Parathyroid adenoma (tissue), 2 donors: Measurements from ENCODE around the gene ACTN1.

Experiments used
- H2AFZ ChIP-seq: fragments of 300-600 bp; sonication (generic); one replicate; pipeline ENCODE4 v1.7.0; 2017; ENCODE audit warnings: antibody characterized with exemption, mild to moderate bottlenecking
- H3K27ac ChIP-seq: fragments of 300-600 bp; sonication (generic); one replicate; pipeline ENCODE4 v1.7.0; 2017
- H3K27me3 ChIP-seq: fragments of 300-600 bp; sonication (generic); one replicate; pipeline ENCODE4 v1.7.0; 2017; ENCODE audit warnings: low read length; ENCODE audit not compliant: control insufficient read depth, insufficient read depth
- H3K36me3 ChIP-seq: fragments of 300-600 bp; sonication (generic); one replicate; pipeline ENCODE4 v1.7.0; 2017; ENCODE audit warnings: low read length; ENCODE audit not compliant: control insufficient read depth, insufficient read depth
- H3K4me1 ChIP-seq: fragments of 300-600 bp; sonication (generic); one replicate; pipeline ENCODE4 v1.7.0; 2017; ENCODE audit warnings: control low read depth
- H3K4me2 ChIP-seq: fragments of 300-600 bp; sonication (generic); one replicate; pipeline ENCODE4 v1.7.0; 2017; ENCODE audit warnings: low read length
- H3K4me3 ChIP-seq: fragments of 300-600 bp; sonication (generic); one replicate; pipeline ENCODE4 v1.7.0; 2017; ENCODE audit warnings: low read depth, low read length
- H3K79me2 ChIP-seq: fragments of 300-600 bp; sonication (generic); one replicate; pipeline ENCODE4 v1.7.0; 2017; ENCODE audit warnings: control low read depth
- H3K9ac ChIP-seq: fragments of 300-600 bp; sonication (generic); one replicate; pipeline ENCODE4 v1.7.0; 2017; ENCODE audit warnings: mild to moderate bottlenecking
- H3K9me3 ChIP-seq: fragments of 300-600 bp; sonication (generic); one replicate; pipeline ENCODE4 v1.7.0; 2017; ENCODE audit warnings: low read length; ENCODE audit not compliant: control insufficient read depth
- TF ChIP-seq, protein P1 (sequence below): fragments of 300-600 bp; sonication (generic); IDR thresholded peaks from one replicate; pipeline ENCODE4 v1.7.0; 2017; ENCODE audit warnings: antibody characterized with exemption, mild to moderate bottlenecking
- donor health status: primary hyperparathyroidism.

The ACTN1 gene

DNA sequence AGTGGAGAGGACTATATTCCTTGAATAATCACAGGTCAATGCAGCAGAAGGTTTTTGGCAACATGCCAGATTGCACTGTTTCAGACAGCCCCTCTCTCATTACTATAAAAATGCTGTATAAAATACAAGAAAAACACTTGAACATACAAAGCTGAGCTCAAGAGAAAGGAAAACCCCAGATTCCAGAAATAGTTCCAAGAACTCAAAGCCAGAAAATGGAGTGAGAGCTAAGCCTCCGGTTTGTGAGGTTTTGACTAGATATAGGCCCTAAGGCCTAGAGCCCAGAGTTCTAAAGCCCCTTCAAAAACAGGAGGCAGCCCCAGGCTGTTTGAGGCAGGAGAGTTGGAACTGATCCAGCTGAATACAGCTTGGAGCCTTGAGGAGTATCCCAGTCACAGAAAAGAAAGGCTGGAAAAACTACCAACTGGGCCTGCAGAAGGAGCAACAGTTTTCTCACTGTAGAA is 29.4 kb upstream of the ACTN1 start:
- Histone ChIP-seq H3K4me3 (no peak overlapping the region), H3K4me2 (no peak overlapping the region), H3K27ac (no peak overlapping the region), H3K9me3 (no peaks in the 10 kb centered on the region), H3K4me1 (no peaks in the 10 kb centered on the region), H3K36me3 (no peaks in the 10 kb centered on the region), H3K9ac (no peak overlapping the region), H3K79me2 (no peaks in the 10 kb centered on the region), H3K27me3 (no peaks in the 10 kb centered on the region), H2AFZ (no peak overlapping the region)
- TF ChIP-seq, protein P1, sequence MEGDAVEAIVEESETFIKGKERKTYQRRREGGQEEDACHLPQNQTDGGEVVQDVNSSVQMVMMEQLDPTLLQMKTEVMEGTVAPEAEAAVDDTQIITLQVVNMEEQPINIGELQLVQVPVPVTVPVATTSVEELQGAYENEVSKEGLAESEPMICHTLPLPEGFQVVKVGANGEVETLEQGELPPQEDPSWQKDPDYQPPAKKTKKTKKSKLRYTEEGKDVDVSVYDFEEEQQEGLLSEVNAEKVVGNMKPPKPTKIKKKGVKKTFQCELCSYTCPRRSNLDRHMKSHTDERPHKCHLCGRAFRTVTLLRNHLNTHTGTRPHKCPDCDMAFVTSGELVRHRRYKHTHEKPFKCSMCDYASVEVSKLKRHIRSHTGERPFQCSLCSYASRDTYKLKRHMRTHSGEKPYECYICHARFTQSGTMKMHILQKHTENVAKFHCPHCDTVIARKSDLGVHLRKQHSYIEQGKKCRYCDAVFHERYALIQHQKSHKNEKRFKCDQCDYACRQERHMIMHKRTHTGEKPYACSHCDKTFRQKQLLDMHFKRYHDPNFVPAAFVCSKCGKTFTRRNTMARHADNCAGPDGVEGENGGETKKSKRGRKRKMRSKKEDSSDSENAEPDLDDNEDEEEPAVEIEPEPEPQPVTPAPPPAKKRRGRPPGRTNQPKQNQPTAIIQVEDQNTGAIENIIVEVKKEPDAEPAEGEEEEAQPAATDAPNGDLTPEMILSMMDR = no peak

DNA sequence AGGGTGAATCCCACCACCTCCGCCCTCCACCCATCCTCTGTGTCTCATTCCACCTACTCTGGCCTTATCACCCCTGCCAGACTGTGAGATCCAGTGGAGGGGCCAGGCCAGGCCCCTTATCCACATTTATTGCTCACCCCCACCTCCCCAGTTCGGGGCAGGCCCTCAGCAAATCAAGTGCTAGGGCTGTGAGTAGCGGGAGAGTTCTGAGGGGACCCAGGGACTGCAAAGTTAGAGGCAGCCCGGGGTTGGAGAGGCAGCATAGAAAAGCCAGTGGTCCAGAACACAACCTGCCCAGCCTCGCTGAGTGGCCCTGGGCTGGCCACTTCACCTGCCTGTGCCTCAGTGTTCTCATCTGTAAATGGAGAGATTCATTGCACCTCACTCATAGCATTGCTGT is 27.2 kb upstream of the ACTN1 start:
- Histone ChIP-seq H3K9me3 (no peaks in the 10 kb centered on the region), H3K27ac (no peak overlapping the region), H2AFZ (no peak overlapping the region), H3K27me3 (no peaks in the 10 kb centered on the region), H3K4me2 (no peak overlapping the region), H3K79me2 (no peaks in the 10 kb centered on the region), H3K36me3 (no peaks in the 10 kb centered on the region), H3K4me1 (no peaks in the 10 kb centered on the region), H3K9ac (no peak overlapping the region), H3K4me3 (no peak overlapping the region)
- TF ChIP-seq, protein P1 = no peak

DNA sequence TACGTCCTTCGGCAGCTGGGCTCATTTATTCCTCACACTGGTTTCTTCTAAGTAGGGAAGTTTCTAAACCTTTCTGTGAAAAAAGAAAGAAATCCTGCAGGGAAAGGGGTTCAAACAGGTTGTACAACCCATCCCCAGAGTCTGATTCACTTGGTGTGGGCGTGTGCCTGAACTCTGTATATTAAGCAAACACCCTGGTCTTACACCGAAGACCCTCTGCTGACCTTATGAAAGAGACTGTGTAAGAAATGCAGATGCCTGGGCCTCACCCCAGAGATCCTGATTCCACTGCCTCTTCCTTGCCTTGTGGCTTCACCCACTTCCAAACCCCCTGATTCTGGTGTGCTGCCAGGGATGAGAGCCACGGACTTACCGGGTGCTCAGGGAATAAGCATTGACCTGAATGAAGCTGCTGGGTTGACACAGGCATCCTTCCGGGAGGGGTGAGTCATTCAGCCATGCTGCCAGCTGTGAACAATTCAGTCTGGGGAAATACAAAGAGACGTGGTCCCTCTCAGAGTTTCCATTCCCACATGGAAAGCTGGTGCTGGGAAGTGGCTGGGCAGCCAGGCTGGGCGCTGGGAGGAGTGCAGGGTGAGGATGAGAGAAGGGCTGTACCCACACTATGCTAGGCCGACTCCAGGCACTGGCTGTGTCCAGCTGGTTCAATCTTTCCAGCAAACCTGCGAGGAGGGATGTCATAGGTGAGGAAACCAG is 26.5 kb upstream of the ACTN1 start:
- no peak overlapping the region for H3K9ac ChIP-seq
- H3K4me1 ChIP-seq = no peaks in the 10 kb centered on the region
- no peaks in the 10 kb centered on the region for H3K9me3 ChIP-seq
- TF ChIP-seq, protein P1 = no peak
- no peak overlapping the region for H3K27ac ChIP-seq
- H3K4me2 ChIP-seq = no peak overlapping the region
- no peaks in the 10 kb centered on the region for H3K79me2 ChIP-seq
- no peak overlapping the region for H3K4me3 ChIP-seq
- H3K27me3 ChIP-seq = no peaks in the 10 kb centered on the region
- no peak overlapping the region for H2AFZ ChIP-seq
- no peaks in the 10 kb centered on the region for H3K36me3 ChIP-seq

DNA sequence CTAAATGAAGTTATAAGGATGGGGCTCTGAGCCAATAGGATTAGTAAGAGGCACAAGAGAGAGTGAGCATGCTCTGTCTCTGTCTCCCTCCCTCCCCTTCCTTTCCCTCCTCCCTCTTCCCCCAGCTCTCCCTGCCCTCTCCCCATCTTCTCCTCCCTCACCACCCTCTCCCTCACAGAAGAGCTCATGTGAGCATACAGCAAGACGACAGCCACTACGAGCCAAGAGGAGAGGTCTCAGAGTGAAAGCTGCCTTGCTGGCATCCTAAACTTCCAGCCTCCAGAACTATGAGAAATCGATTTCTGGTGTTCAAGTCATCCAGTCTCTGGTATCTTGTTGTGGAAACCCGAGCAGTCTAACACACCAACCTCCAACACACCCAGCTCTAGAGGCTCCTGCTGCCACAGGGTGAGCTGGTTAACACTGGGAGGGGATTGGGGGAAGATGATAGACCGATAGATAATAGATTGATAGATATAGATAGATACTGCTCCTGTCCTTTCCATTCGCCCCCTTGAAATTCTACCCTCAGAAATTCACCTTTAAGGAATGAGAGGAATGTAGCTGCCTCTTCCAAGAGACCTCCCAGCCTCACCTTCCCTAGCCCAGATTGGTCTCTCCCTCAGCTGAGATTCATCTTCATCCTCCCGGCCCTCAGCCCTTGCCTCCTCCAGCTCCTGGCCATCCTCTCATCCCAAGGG is 25.8 kb upstream of the ACTN1 start:
- Histone ChIP-seq H3K4me1 (no peaks in the 10 kb centered on the region), H3K36me3 (no peaks in the 10 kb centered on the region), H3K27ac (no peak overlapping the region), H2AFZ (no peak overlapping the region), H3K4me2 (no peak overlapping the region), H3K9ac (no peak overlapping the region), H3K9me3 (no peaks in the 10 kb centered on the region), H3K4me3 (no peak overlapping the region), H3K79me2 (no peaks in the 10 kb centered on the region), H3K27me3 (no peaks in the 10 kb centered on the region)
- TF ChIP-seq, protein P1 = no peak
